ENCODE measurements around the gene GSK3A.
A peak's percentile ranks its signal among the peaks of the same experiment; 100 is the strongest.

Gene GSK3A

DNA sequence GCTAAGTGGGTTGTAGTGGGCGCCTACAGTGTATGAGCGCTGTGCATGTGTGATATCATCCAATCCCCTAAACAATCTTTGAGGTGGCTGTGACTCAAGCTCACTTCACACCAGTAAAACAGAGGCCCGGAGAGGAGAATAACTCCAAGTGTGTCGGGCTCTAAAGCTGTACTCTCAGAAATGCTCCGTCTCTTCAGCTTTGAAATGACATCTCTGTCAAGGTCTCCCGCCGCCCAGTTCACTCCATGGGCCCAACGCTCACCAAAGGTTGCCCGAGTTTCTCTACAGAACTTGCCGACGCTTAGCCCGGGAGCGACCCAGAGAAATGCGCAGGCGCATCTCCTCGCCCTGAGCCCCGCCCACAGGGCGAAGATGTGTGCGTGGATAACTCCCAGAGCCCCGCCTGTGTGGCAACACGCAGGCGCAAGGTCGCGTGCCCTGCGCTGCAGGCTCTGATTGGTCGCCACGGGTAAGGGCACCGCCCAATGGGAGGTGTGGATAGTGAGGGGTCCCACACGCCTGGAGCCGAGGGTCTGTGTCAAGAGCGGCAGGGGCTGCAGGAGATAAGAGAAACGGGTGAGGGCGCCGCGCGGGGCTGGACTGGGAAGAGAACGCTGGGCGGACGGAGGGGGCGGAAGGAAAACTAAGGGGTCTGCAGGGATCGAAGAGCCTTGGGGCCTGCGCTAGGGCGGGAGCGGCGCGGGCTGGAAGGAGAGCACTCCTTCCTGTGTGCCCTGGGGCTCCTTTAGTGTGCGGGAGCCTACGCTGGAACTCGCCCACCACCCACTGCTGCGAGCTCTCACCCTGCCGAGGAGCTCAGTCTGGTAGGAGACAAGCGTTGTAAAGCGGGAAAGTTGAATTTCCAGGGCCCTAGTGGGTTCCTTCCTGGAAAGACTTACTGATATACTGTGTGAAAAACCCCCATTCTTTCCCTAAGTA, 22.3 kb downstream of the GSK3A start, which contains the start of gene ZNF526 (continued):
- no peak for TF ChIP-seq ZNF391 (tag by site-specific recombination; IDR thresholded peaks at IDR 0.05; ENCODE audit: borderline replicate concordance, low read depth)
- no peak for TF ChIP-seq YY1 (tag by site-specific recombination; IDR thresholded peaks at IDR 0.05)
- no peak for TF ChIP-seq ZNF138 (tag by site-specific recombination; IDR thresholded peaks at IDR 0.05; ENCODE audit: borderline replicate concordance)
- TF ChIP-seq, protein P1, sequence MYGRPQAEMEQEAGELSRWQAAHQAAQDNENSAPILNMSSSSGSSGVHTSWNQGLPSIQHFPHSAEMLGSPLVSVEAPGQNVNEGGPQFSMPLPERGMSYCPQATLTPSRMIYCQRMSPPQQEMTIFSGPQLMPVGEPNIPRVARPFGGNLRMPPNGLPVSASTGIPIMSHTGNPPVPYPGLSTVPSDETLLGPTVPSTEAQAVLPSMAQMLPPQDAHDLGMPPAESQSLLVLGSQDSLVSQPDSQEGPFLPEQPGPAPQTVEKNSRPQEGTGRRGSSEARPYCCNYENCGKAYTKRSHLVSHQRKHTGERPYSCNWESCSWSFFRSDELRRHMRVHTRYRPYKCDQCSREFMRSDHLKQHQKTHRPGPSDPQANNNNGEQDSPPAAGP (tag by site-specific recombination; IDR thresholded peaks at IDR 0.05), result peak; percentile 76
- no peak for TF ChIP-seq ZNF514 (tag by site-specific recombination; IDR thresholded peaks at IDR 0.05)
- TF ChIP-seq ZIC2 (tag by site-specific recombination; IDR thresholded peaks at IDR 0.05), result peak; percentile 58
- no peak for TF ChIP-seq ZNF837 (tag by site-specific recombination; IDR thresholded peaks at IDR 0.05)
- no peak for TF ChIP-seq ZNF350 (tag by site-specific recombination; IDR thresholded peaks at IDR 0.05)
- TF ChIP-seq ZSCAN30 (tag by site-specific recombination; IDR thresholded peaks at IDR 0.05), result peak; percentile 54
- TF ChIP-seq ZNF621 (tag by site-specific recombination; IDR thresholded peaks at IDR 0.05), result no peak
- TF ChIP-seq KLF8 (tag by site-specific recombination; IDR thresholded peaks at IDR 0.05), result peak; percentile 96
- no peak for TF ChIP-seq FEZF1 (tag by site-specific recombination; IDR thresholded peaks at IDR 0.05)
- TF ChIP-seq EGR2 (tag by site-specific recombination; IDR thresholded peaks at IDR 0.05; ENCODE audit: low read depth), result peak; percentile 91
- TF ChIP-seq, protein P2, sequence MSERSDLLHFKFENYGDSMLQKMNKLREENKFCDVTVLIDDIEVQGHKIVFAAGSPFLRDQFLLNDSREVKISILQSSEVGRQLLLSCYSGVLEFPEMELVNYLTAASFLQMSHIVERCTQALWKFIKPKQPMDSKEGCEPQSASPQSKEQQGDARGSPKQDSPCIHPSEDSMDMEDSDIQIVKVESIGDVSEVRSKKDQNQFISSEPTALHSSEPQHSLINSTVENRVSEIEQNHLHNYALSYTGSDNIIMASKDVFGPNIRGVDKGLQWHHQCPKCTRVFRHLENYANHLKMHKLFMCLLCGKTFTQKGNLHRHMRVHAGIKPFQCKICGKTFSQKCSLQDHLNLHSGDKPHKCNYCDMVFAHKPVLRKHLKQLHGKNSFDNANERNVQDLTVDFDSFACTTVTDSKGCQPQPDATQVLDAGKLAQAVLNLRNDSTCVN (tag by site-specific recombination; optimal IDR thresholded peaks at IDR 0.05), result peak; percentile 67
- TF ChIP-seq, protein P3, sequence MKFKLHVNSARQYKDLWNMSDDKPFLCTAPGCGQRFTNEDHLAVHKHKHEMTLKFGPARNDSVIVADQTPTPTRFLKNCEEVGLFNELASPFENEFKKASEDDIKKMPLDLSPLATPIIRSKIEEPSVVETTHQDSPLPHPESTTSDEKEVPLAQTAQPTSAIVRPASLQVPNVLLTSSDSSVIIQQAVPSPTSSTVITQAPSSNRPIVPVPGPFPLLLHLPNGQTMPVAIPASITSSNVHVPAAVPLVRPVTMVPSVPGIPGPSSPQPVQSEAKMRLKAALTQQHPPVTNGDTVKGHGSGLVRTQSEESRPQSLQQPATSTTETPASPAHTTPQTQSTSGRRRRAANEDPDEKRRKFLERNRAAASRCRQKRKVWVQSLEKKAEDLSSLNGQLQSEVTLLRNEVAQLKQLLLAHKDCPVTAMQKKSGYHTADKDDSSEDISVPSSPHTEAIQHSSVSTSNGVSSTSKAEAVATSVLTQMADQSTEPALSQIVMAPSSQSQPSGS (tag by site-specific recombination; IDR thresholded peaks at IDR 0.05; ENCODE audit: low read depth), result no peak
- TF ChIP-seq ZNF174 (tag by site-specific recombination; IDR thresholded peaks at IDR 0.05), result no peak
- TF ChIP-seq, protein P4, sequence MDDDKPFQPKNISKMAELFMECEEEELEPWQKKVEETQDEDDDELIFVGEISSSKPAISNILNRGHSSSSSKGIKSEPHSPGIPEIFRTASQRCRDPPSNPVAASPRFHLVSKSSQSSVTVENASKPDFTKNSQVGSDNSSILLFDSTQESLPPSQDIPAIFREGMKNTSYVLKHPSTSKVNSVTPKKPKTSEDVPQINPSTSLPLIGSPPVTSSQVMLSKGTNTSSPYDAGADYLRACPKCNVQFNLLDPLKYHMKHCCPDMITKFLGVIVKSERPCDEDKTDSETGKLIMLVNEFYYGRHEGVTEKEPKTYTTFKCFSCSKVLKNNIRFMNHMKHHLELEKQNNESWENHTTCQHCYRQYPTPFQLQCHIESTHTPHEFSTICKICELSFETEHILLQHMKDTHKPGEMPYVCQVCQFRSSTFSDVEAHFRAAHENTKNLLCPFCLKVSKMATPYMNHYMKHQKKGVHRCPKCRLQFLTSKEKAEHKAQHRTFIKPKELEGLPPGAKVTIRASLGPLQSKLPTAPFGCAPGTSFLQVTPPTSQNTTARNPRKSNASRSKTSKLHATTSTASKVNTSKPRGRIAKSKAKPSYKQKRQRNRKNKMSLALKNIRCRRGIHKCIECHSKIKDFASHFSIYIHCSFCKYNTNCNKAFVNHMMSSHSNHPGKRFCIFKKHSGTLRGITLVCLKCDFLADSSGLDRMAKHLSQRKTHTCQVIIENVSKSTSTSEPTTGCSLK (tag by site-specific recombination; IDR thresholded peaks at IDR 0.05), result no peak
- TF ChIP-seq, protein P5, sequence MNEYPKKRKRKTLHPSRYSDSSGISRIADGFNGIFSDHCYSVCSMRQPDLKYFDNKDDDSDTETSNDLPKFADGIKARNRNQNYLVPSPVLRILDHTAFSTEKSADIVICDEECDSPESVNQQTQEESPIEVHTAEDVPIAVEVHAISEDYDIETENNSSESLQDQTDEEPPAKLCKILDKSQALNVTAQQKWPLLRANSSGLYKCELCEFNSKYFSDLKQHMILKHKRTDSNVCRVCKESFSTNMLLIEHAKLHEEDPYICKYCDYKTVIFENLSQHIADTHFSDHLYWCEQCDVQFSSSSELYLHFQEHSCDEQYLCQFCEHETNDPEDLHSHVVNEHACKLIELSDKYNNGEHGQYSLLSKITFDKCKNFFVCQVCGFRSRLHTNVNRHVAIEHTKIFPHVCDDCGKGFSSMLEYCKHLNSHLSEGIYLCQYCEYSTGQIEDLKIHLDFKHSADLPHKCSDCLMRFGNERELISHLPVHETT (tag by site-specific recombination; IDR thresholded peaks at IDR 0.05), result no peak
- peak; percentile 84 for TF ChIP-seq ZNF600 (tag by site-specific recombination; IDR thresholded peaks at IDR 0.05)
- no peak for TF ChIP-seq ZNF324 (tag by site-specific recombination; IDR thresholded peaks at IDR 0.05)
- peak; percentile 76 for TF ChIP-seq ZNF629 (tag by site-specific recombination; IDR thresholded peaks at IDR 0.05)
- no peak for TF ChIP-seq ZNF24 (tag by site-specific recombination; IDR thresholded peaks at IDR 0.05)
- no peak for TF ChIP-seq ZNF214 (tag by site-specific recombination; IDR thresholded peaks at IDR 0.05; ENCODE audit: borderline replicate concordance)
- peak; percentile 95 for TF ChIP-seq SP3 (tag by site-specific recombination; IDR thresholded peaks at IDR 0.05)
- TF ChIP-seq, protein P6, sequence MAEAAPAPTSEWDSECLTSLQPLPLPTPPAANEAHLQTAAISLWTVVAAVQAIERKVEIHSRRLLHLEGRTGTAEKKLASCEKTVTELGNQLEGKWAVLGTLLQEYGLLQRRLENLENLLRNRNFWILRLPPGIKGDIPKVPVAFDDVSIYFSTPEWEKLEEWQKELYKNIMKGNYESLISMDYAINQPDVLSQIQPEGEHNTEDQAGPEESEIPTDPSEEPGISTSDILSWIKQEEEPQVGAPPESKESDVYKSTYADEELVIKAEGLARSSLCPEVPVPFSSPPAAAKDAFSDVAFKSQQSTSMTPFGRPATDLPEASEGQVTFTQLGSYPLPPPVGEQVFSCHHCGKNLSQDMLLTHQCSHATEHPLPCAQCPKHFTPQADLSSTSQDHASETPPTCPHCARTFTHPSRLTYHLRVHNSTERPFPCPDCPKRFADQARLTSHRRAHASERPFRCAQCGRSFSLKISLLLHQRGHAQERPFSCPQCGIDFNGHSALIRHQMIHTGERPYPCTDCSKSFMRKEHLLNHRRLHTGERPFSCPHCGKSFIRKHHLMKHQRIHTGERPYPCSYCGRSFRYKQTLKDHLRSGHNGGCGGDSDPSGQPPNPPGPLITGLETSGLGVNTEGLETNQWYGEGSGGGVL (tag by site-specific recombination; IDR thresholded peaks at IDR 0.05), result peak; percentile 10; the same call in 1 of the 2 replicates
- no peak for TF ChIP-seq MEIS1 (CRISPR knock-in tag; IDR thresholded peaks at IDR 0.05; ENCODE audit: borderline replicate concordance)
- TF ChIP-seq ZNF211 (tag by site-specific recombination; IDR thresholded peaks at IDR 0.05; ENCODE audit: low read depth), result no peak
- TF ChIP-seq TRIM28 (IDR thresholded peaks at IDR 0.05; ENCODE audit: borderline replicate concordance, low read length), result no peak
- TF ChIP-seq, protein P7, sequence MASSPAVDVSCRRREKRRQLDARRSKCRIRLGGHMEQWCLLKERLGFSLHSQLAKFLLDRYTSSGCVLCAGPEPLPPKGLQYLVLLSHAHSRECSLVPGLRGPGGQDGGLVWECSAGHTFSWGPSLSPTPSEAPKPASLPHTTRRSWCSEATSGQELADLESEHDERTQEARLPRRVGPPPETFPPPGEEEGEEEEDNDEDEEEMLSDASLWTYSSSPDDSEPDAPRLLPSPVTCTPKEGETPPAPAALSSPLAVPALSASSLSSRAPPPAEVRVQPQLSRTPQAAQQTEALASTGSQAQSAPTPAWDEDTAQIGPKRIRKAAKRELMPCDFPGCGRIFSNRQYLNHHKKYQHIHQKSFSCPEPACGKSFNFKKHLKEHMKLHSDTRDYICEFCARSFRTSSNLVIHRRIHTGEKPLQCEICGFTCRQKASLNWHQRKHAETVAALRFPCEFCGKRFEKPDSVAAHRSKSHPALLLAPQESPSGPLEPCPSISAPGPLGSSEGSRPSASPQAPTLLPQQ (tag by site-specific recombination; IDR thresholded peaks at IDR 0.05), result peak; percentile 98
